A549 (cell line): ENCODE measurements around the gene LRRC59. TPM values are rescaled to one million over a fixed set of nuclear protein-coding genes. Genes with fewer than 3 reads are reported as not detected.
A peak's percentile ranks its signal among the peaks of the same experiment; 100 is the strongest.

Experiments used
- ATAC-seq, 2 experiments: fragments of 200-7000 bp in 1 of 2; fragments of >200 bp in 1 of 2; cut with Nextera tagmentation in 1 of 2; cut with Tn5 transposase in 1 of 2; 3 replicates each; pipeline versions ENCODE4 v1.8.0 to v1.9.1; 2018 to 2020; ENCODE audit warnings: mild to moderate bottlenecking in 1 of 2, moderate library complexity in 1 of 2
- CTCF ChIA-PET: fragments of 300-600 bp; sonication (Branson Sonifier 250); formaldehyde crosslinking; extraction: SDS; loops from one replicate; lab custom pipeline; 2021; ENCODE audit warnings: antibody characterized with exemption, inconsistent platforms; lab: Yijun Ruan, JAX
- POLR2A ChIA-PET: fragments of 350-600 bp; formaldehyde crosslinking; extraction: SDS; loops from one replicate; lab custom pipeline; 2021; ENCODE audit warnings: antibody characterized with exemption, inconsistent platforms; lab: Yijun Ruan, JAX
- DNase-seq, 2 experiments: peaks; one replicate each; pipeline versions ENCODE4 v3.0.0 to v3.0.0-alpha.2; 2011 to 2016; ENCODE audit warnings: low read depth in 1 of 2, low spot score in 1 of 2
- FAIRE-seq: peaks from 2 replicates; lab custom pipeline; 2011; peaks lifted over from hg19 to GRCh38; lab: Jason Lieb, UNC
- H3K27ac ChIP-seq, 2 experiments: fragments of >200 bp; sonication (Bioruptor Twin); formaldehyde crosslinking; 3 replicates each; pipeline ENCODE4 v1.5.1; 2016 to 2017
- H3K4me1 ChIP-seq: fragments of >200 bp; sonication (Bioruptor Twin); formaldehyde crosslinking; 3 replicates; pipeline ENCODE4 v1.6.1; 2016
- H3K4me2 ChIP-seq: fragments of >200 bp; sonication (Bioruptor Twin); formaldehyde crosslinking; 3 replicates; pipeline ENCODE4 v1.6.1; 2016
- H3K4me3 ChIP-seq: fragments of >200 bp; sonication (Bioruptor Twin); formaldehyde crosslinking; 3 replicates; pipeline ENCODE4 v1.5.1; 2016
- H3K9me3 ChIP-seq: fragments of >200 bp; sonication (Bioruptor Twin); formaldehyde crosslinking; 3 replicates; pipeline ENCODE4 v1.6.1; 2016
- CBX2 ChIP-seq: fragments of 200-600 bp; sonication (generic); IDR thresholded peaks from 2 replicates; pipeline ENCODE4 v1.6.1; 2016; ENCODE audit warnings: low read depth, mild to moderate bottlenecking, borderline replicate concordance
- CBX8 ChIP-seq: fragments of 200-600 bp; sonication (generic); IDR thresholded peaks from 2 replicates; pipeline ENCODE4 v1.6.1; 2016
- FOXS1 ChIP-seq: fragments of 250-450 bp; sonication (Bioruptor Pico); IDR thresholded peaks from 2 replicates; pipeline ENCODE4 v1.5.0; 2020; ENCODE audit warnings: mild to moderate bottlenecking, moderate library complexity
- GATA3 ChIP-seq: IDR thresholded peaks from 2 replicates; pipeline ENCODE4 v1.6.1; 2012; ENCODE audit warnings: borderline replicate concordance
- HDAC2 ChIP-seq: fragments of 200-600 bp; sonication (generic); IDR thresholded peaks from 2 replicates; pipeline ENCODE4 v1.6.1; 2016
- HOXB13 ChIP-seq: fragments of 250-450 bp; sonication (Bioruptor Pico); IDR thresholded peaks from 2 replicates; pipeline ENCODE4 v1.5.0; 2020; ENCODE audit warnings: low read depth, mild to moderate bottlenecking, moderate library complexity
- HOXB5 ChIP-seq: fragments of 250-450 bp; sonication (Bioruptor Pico); IDR thresholded peaks from 2 replicates; pipeline ENCODE4 v1.5.0; 2020; ENCODE audit warnings: mild to moderate bottlenecking, moderate library complexity
- MYC ChIP-seq: IDR thresholded peaks from 2 replicates; pipeline ENCODE4 v1.6.1; 2012; ENCODE audit warnings: mild to moderate bottlenecking, inconsistent platforms, low read length, improper control_type of control experiment, borderline replicate concordance
- NFE2L2 ChIP-seq: fragments of 150-350 bp; conservative IDR thresholded peaks from 2 replicates; pipeline ENCODE4 v1.6.1; 2014; ENCODE audit warnings: low read length
- NPAS2 ChIP-seq: fragments of 250-450 bp; sonication (Bioruptor Pico); IDR thresholded peaks from 2 replicates; pipeline ENCODE4 v1.8.0; 2022; ENCODE audit warnings: mild to moderate bottlenecking, moderate library complexity, borderline replicate concordance
- PHF8 ChIP-seq: fragments of 200-600 bp; sonication (generic); IDR thresholded peaks from 2 replicates; pipeline ENCODE4 v1.6.1; 2016; ENCODE audit warnings: low read depth, mild to moderate bottlenecking, antibody characterized with exemption, moderate library complexity, borderline replicate concordance
- RNF2 ChIP-seq: fragments of 200-600 bp; sonication (generic); IDR thresholded peaks from 2 replicates; pipeline ENCODE4 v1.6.1; 2016; ENCODE audit warnings: low read depth, mild to moderate bottlenecking, antibody characterized with exemption, moderate library complexity, borderline replicate concordance
- ZFP36 ChIP-seq: fragments of 450-650 bp; IDR thresholded peaks from 2 replicates; pipeline ENCODE4 v1.6.1; 2014; ENCODE audit warnings: borderline replicate concordance; ENCODE audit not compliant: partially characterized antibody
- WGBS: methylation state at CpG from one replicate; pipeline ENCODE4 v1.1.6; 2017; ENCODE audit errors: missing lambda C conversion rate; 5-methylcytosine and 5-hydroxymethylcytosine counted together
- polyA plus RNA-seq, 4 experiments: library from polyadenylated mRNA; depleted of rRNA in 3 of 4; stranded (reverse); fragments of >200 nt; fragmentation: RNase III in 1 of 4; extraction: RNeasy Plus Mini Kit Qiagen cat#74134 plus additional on column Dnase treatment in 1 of 4; gene quantifications; 2 replicates in 3 of 4; 3 replicates in 1 of 4; pipeline ENCODE4 v1.2.3, GENCODE V29; 2011 to 2017
- TF ChIP-seq, protein P1 (sequence below): fragments of 200-600 bp; sonication (generic); IDR thresholded peaks from 2 replicates; pipeline ENCODE4 v1.6.1; 2016; ENCODE audit warnings: antibody characterized with exemption, mild to moderate bottlenecking, moderate library complexity
- TF ChIP-seq, protein P2 (sequence below): fragments of 150-350 bp; IDR thresholded peaks from 2 replicates; pipeline ENCODE4 v1.6.1; 2014; ENCODE audit warnings: low read depth, mild to moderate bottlenecking, low read length

LRRC59 gene
- polyA plus RNA-seq, 2 of the 4 experiments (the other 2 are of a cell fraction), result 209 to 228 TPM

DNA sequence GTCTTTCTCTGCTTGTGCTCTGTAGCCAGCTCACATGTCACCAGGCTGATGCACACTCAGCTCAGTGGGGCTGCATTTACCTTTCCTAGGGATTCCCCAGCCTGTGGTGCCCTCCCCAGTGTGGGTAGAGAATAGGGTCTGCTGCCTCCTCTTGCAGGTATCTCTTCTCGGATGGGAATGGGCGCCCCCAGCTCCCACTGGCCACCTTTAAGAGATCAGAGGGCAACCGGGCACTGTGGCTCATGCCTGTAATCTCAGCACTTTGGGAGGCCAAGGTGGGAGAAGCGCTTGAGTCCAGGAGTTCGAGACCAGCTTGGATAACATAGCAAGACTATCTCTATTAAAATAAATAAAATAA is 48.1 kb downstream of the LRRC59 start:
- no peak for TF ChIP-seq PHF8
- TF ChIP-seq, all 56 proteins: peak for 0
- DNase-seq, result no peak
- peaks cover 27% of the 10 kb centered on the region for H3K4me1 ChIP-seq
- no peak overlapping the region for H3K4me2 ChIP-seq
- CTCF ChIA-PET, result interaction anchor here (0.9 to 7.6 kb wide), 6 partner anchors 13 to 149 kb away, joined by 3 to 87 read pairs (median 4); partner anchors contain the start of gene LRRC59
- WGBS, result 96% methylated on average over 5 of the region's 5 CpGs
- no peak overlapping the region for H3K27ac ChIP-seq
- no peaks in the 10 kb centered on the region for H3K9me3 ChIP-seq
- no peak overlapping the region for H3K4me3 ChIP-seq
- no peak for ATAC-seq
- no peak for FAIRE-seq
- POLR2A ChIA-PET, result no interaction called here

DNA sequence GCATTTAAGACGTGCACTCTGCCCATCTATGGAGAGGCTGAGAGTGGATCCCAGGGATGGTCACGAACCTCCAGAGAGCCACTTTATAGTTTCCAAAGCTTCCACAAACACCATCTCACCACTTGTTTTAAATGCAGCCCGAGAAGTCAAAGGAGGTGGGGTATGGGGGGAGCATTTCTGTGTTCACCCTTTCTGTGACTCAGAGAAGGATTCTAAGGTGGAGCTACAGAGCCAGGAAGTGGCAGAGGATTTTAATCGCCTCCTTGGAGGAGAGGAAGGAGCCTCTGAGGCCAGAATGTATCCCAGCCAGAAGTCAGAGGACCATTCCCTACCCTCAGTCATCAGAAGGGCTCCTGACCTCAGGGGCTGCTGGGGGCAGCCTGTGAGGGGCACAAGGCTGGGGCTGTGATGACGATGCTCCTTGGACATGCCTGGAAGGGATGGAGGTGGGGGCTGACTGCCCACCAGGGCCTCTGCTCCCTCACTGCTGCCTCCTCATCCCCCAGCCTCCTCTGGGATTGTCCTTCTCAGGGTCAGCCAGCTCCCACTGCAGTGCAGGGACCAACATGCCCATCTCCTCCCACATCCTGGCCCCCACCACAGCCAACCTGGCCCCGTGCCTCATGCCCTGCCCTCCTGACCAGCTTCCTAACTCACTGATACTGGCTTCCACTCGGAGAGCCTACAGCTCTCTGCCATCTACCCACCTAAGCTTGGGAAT is 48.6 kb downstream of the LRRC59 start:
- FAIRE-seq (no peak), DNase-seq (no peak), ATAC-seq (no peak)
- H3K9me3 ChIP-seq, result no peaks in the 10 kb centered on the region
- H3K27ac ChIP-seq, result peak overlapping the region in 1 of 2 experiments; percentile 1; a peak in 1 of 6 replicates
- H3K4me3 ChIP-seq, result no peak overlapping the region
- H3K4me2 ChIP-seq, result no peak overlapping the region
- H3K4me1 ChIP-seq, result peaks cover 27% of the 10 kb centered on the region
- TF ChIP-seq FOXS1 (CRISPR knock-in tag) (no peak), GATA3 (no peak), ZFP36 (no peak), HOXB5 (CRISPR knock-in tag) (no peak), RNF2 (no peak), NPAS2 (CRISPR knock-in tag) (no peak), NFE2L2 (no peak)
- TF ChIP-seq, protein P1, sequence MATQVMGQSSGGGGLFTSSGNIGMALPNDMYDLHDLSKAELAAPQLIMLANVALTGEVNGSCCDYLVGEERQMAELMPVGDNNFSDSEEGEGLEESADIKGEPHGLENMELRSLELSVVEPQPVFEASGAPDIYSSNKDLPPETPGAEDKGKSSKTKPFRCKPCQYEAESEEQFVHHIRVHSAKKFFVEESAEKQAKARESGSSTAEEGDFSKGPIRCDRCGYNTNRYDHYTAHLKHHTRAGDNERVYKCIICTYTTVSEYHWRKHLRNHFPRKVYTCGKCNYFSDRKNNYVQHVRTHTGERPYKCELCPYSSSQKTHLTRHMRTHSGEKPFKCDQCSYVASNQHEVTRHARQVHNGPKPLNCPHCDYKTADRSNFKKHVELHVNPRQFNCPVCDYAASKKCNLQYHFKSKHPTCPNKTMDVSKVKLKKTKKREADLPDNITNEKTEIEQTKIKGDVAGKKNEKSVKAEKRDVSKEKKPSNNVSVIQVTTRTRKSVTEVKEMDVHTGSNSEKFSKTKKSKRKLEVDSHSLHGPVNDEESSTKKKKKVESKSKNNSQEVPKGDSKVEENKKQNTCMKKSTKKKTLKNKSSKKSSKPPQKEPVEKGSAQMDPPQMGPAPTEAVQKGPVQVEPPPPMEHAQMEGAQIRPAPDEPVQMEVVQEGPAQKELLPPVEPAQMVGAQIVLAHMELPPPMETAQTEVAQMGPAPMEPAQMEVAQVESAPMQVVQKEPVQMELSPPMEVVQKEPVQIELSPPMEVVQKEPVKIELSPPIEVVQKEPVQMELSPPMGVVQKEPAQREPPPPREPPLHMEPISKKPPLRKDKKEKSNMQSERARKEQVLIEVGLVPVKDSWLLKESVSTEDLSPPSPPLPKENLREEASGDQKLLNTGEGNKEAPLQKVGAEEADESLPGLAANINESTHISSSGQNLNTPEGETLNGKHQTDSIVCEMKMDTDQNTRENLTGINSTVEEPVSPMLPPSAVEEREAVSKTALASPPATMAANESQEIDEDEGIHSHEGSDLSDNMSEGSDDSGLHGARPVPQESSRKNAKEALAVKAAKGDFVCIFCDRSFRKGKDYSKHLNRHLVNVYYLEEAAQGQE, result no peak
- WGBS, result 80% methylated on average over 7 of the region's 7 CpGs
- CTCF ChIA-PET, result interaction anchor here (0.9 to 7.6 kb wide), 6 partner anchors 13 to 148 kb away, joined by 3 to 87 read pairs (median 4); partner anchors contain the start of gene LRRC59
- POLR2A ChIA-PET, result no interaction called here

DNA sequence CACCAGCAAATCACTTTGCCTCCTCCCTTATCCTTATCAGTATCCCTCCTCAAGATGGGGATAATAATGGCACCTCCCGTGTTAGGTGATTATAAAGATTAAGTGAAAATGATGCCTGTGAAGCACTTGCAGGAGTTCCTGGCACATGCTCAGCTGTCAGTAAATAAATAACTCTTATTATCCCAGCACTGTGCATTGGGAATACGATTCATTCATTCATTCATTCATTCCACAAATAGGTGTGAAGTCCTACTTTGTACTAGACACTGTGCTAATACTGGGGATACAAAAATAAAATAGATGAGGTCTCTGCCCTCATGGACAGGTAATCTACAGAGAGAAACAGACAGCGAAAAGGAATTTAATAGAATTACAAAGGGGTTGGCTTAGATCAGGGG is 49.4 kb downstream of the LRRC59 start:
- WGBS, result 84% methylated on average over 3 of the region's 3 CpGs
- ChIA-PET POLR2A (no interaction called here), CTCF (interaction anchor here (0.8 to 7.6 kb wide), 7 partner anchors 14 to 148 kb away, joined by 3 to 87 read pairs (median 4); partner anchors contain the start of genes COL1A1 and LRRC59)
- no peak overlapping the region for H3K4me3 ChIP-seq
- FAIRE-seq, result no peak
- TF ChIP-seq CBX2 (no peak), HDAC2 (no peak), MYC (no peak), CBX8 (no peak), HOXB5 (CRISPR knock-in tag) (no peak), HOXB13 (no peak)
- TF ChIP-seq, protein P2, sequence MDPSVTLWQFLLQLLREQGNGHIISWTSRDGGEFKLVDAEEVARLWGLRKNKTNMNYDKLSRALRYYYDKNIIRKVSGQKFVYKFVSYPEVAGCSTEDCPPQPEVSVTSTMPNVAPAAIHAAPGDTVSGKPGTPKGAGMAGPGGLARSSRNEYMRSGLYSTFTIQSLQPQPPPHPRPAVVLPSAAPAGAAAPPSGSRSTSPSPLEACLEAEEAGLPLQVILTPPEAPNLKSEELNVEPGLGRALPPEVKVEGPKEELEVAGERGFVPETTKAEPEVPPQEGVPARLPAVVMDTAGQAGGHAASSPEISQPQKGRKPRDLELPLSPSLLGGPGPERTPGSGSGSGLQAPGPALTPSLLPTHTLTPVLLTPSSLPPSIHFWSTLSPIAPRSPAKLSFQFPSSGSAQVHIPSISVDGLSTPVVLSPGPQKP, result no peak
- H3K27ac ChIP-seq, result no peak overlapping the region
- peaks cover 27% of the 10 kb centered on the region for H3K4me1 ChIP-seq
- no peaks in the 10 kb centered on the region for H3K9me3 ChIP-seq
- no peak for DNase-seq
- peak overlapping the region; percentile 98; the same call in 2 of the 3 replicates for H3K4me2 ChIP-seq
- no peak for ATAC-seq
